Breast epithelium (tissue), 3 donors: ENCODE results near the gene UBP1.
"Not testable (repeated sequence)": the region's sequence is repeated elsewhere in the genome, so short reads cannot be mapped to it uniquely, and the experiment has no call there.

Source experiments
- CTCF ChIP-seq, 3 donors: fragments of 450-650 bp; IDR thresholded peaks; one replicate each; pipeline ENCODE4 v1.5.1; 2016 to 2017; ENCODE audit warnings: antibody characterized with exemption in 3 of 3, mild to moderate bottlenecking in 3 of 3, moderate library complexity in 3 of 3
- POLR2A ChIP-seq: fragments of 450-650 bp; IDR thresholded peaks from one replicate; pipeline ENCODE4 v1.6.1; 2016; ENCODE audit warnings: antibody characterized with exemption, mild to moderate bottlenecking, moderate library complexity

GRCh38 chr3:33429306-33429705 lies 10.9 kb downstream of the UBP1 start:
- not testable (repeated sequence) for TF ChIP-seq CTCF (IDR thresholded peaks at IDR 0.05); POLR2A
